Measurements from ENCODE around the gene ADARB1. TPM values are rescaled to one million over a fixed set of nuclear protein-coding genes. Genes with fewer than 3 reads are reported as not detected.

ADARB1 gene
- total and polyA plus RNA-seq, 2 of the 8 experiments (the other 6 are each of a cell fraction or from before 2014, with no cell fraction given), result 4.7 to 14.9 TPM

DNA sequence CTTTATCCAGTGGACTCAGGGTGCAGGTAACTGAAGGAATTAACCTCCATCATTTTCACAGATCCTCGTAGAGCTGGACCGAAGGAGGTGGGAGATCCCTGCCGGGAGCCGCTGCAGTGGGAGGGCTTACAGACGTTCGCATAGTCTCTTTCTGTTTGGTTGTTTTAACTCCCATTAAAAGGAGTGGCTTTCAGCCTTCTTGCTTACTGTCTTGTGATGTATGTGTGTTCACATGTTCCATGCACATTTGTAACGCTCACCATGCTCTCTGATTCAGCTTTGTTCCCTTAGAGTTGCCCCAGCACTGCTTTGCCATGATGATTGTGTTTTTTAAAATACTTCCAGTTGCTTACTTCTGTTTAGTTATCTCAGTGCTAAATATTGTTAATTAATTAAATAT lies 85.8 kb downstream of the ADARB1 start (continued):
- no peak for TF ChIP-seq KDM5A (IDR thresholded peaks at IDR 0.05; ENCODE audit: low read length)
- TF ChIP-seq RBBP5 (IDR thresholded peaks at IDR 0.05; ENCODE audit: borderline replicate concordance, low read depth, low read length), result no peak
- no peak for TF ChIP-seq SAP30 (IDR thresholded peaks at IDR 0.05; ENCODE audit: insufficient read depth, insufficient replicate concordance, low read length)
- TF ChIP-seq CEBPB (IDR thresholded peaks at IDR 0.05; ENCODE audit: low read depth, low read length), result no peak
- TF ChIP-seq KDM1A (IDR thresholded peaks at IDR 0.05; ENCODE audit: borderline replicate concordance, low read length), result no peak

All from H1 (cell line).